ENCODE results near the gene TRIM33. TPM values are rescaled to one million over a fixed set of nuclear protein-coding genes. Genes with fewer than 3 reads are reported as not detected.

TRIM33 gene
- total and polyA plus RNA-seq, 2 experiments from 2014 or later: 10.6 to 17.6 TPM

DNA sequence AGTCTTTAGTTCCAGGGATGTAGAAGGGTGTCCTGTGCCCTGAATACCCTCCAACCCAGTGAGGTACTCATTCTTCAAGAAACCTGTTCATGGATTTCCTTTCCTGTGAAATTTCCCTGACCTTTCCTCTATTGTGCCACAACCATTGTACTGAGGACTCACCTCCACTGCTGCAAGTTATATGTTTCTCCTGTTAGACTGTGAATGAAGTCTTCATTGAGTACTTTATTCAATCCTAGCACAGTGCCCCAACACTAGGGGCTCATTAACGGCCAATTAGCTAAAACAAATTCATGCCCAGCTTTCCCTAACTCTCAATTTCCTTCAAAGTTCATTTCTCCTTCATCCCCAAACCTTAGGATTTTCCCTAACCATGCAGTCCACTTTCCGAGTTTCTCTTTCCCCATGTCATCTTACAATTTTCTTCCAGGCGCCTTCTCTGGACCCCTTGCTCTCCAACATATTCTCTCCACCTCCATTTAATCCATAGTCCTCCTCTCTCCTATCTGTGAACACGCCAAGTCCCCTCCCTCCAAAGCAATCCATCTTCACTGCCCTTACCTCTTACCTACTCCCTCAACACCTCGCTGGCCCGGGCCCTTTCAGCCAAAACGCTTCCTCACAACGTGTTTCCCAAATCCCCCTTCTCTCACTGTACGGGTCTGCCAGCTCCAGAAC lies 1.3 kb downstream of the TRIM33 start:
- Histone ChIP-seq H3K27ac (no peak overlapping the region), H3K4me3 (peak overlapping the region; percentile 91), H3K4me2 (ENCODE audit: unreplicated experiment) (peak overlapping the region; percentile 85), H4K20me1 (ENCODE audit: insufficient read depth) (peaks cover 9% of the 10 kb centered on the region), H3K9me3 (ENCODE audit: low read depth) (no peaks in the 10 kb centered on the region), H3K79me2 (ENCODE audit: insufficient read depth) (peaks cover 60% of the 10 kb centered on the region), H3K4me1 (ENCODE audit: insufficient read depth) (peaks cover 25% of the 10 kb centered on the region), H3K36me3 (ENCODE audit: low read depth) (peaks cover 4% of the 10 kb centered on the region; the same call in 1 of the 2 replicates), H3F3A (ENCODE audit: insufficient read depth) (0 out of 2 replicates have a peak, but pooled peaks cover 6% of the 10 kb centered on the region), H3K9ac (peak overlapping the region; percentile 87), H3K27me3 (replicated peaks; ENCODE audit: insufficient read depth) (no peaks in the 10 kb centered on the region), H3K9me2 (ENCODE audit: insufficient read depth) (no peaks in the 10 kb centered on the region), H2AFZ (peak overlapping the region; percentile 81)
- WGBS, 2 experiments (ENCODE audit: low coverage in 1 of 2, low lambda C conversion rate in 2 of 2, missing lambda C conversion rate in 2 of 2): 1 to 5% methylated on average over 9 of the region's 9 CpGs
- no peak for TF ChIP-seq EZH2 (IDR thresholded peaks at IDR 0.05; ENCODE audit: insufficient read depth, poor library complexity, severe bottlenecking)
- no peak for TF ChIP-seq EZH2phosphoT487 (IDR thresholded peaks at IDR 0.05; ENCODE audit: insufficient read depth, low read depth)
- in situ Hi-C loops (cut with MboI): no loop called here
- DNase-seq: peak; percentile 35

DNA sequence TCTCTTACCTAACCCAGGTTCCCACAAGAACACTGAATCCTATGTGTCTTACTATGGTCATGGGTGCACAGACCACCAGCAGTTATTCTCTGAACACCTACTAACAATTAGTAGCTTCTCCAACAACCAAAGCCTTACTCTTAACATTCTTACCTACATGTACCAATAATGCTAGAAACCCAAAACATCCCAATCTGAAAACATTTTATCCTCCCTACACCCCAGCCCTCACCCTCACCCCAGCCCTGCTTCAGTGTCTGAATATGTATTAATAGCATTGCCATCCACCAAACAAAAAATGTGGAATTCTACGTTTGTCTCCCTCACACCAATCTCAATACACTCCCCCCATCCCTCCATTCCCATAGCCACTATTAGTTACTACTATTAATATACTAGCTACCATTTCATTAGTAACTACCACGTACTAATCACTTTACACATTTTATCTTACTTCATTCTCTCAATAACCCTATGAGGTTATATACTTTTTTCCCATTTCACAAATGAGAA lies 2.6 kb downstream of the TRIM33 start:
- Histone ChIP-seq H2AFZ (no peak overlapping the region), H3K36me3 (ENCODE audit: low read depth) (peaks cover 4% of the 10 kb centered on the region; the same call in 1 of the 2 replicates), H3K9me2 (ENCODE audit: insufficient read depth) (no peaks in the 10 kb centered on the region), H3K9ac (no peak overlapping the region), H3K9me3 (ENCODE audit: low read depth) (no peaks in the 10 kb centered on the region), H3K4me1 (ENCODE audit: insufficient read depth) (peaks cover 25% of the 10 kb centered on the region), H3K27me3 (replicated peaks; ENCODE audit: insufficient read depth) (no peaks in the 10 kb centered on the region), H4K20me1 (ENCODE audit: insufficient read depth) (peaks cover 9% of the 10 kb centered on the region), H3F3A (ENCODE audit: insufficient read depth) (0 out of 2 replicates have a peak, but pooled peaks cover 6% of the 10 kb centered on the region), H3K4me2 (ENCODE audit: unreplicated experiment) (peak overlapping the region; percentile 85), H3K4me3 (peak overlapping the region; percentile 91; the same call in 1 of the 2 replicates), H3K27ac (no peak overlapping the region), H3K79me2 (ENCODE audit: insufficient read depth) (peaks cover 72% of the 10 kb centered on the region)
- in situ Hi-C loops (cut with MboI): no loop called here
- WGBS, 2 experiments (ENCODE audit: low coverage in 1 of 2, low lambda C conversion rate in 2 of 2, missing lambda C conversion rate in 2 of 2): 93 to 97% methylated on average over 2 of the region's 2 CpGs
- TF ChIP-seq EZH2phosphoT487 (IDR thresholded peaks at IDR 0.05; ENCODE audit: insufficient read depth, low read depth): no peak
- TF ChIP-seq EZH2 (IDR thresholded peaks at IDR 0.05; ENCODE audit: insufficient read depth, poor library complexity, severe bottlenecking): no peak
- DNase-seq: no peak

DNA sequence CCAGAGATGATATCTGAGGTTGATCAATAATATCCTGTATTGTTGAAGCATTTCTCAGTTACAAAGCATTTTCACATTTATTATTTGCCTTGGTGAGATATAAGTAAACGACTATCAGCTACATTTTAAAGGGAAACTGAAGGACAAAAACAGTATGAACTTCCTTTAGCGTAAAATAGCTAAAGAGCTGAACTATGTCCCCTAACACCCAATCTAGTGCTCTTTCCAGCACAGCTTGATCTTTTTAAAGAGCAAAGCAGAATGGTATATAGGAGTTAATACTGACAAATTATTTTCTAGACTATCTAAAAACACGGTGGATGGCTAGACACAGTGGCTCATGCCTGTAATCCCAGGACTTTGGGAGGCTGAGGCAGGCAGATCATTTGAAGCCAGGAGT lies 3.5 kb downstream of the TRIM33 start:
- Histone ChIP-seq H3K9me2 (ENCODE audit: insufficient read depth) (no peaks in the 10 kb centered on the region), H3K9ac (no peak overlapping the region), H3K27me3 (replicated peaks; ENCODE audit: insufficient read depth) (no peaks in the 10 kb centered on the region), H4K20me1 (ENCODE audit: insufficient read depth) (peaks cover 9% of the 10 kb centered on the region), H3F3A (ENCODE audit: insufficient read depth) (0 out of 2 replicates have a peak, but pooled peaks cover 6% of the 10 kb centered on the region), H3K4me1 (ENCODE audit: insufficient read depth) (peaks cover 25% of the 10 kb centered on the region), H3K79me2 (ENCODE audit: insufficient read depth) (peaks cover 82% of the 10 kb centered on the region), H3K4me3 (0 out of 2 replicates have a peak overlapping the region, but pooled peaks have one; percentile 19), H3K27ac (no peak overlapping the region), H2AFZ (no peak overlapping the region), H3K36me3 (ENCODE audit: low read depth) (peaks cover 4% of the 10 kb centered on the region; the same call in 1 of the 2 replicates), H3K9me3 (ENCODE audit: low read depth) (no peaks in the 10 kb centered on the region), H3K4me2 (ENCODE audit: unreplicated experiment) (peak overlapping the region; percentile 85)
- TF ChIP-seq EZH2phosphoT487 (IDR thresholded peaks at IDR 0.05; ENCODE audit: insufficient read depth, low read depth) (no peak), EZH2 (IDR thresholded peaks at IDR 0.05; ENCODE audit: insufficient read depth, poor library complexity, severe bottlenecking) (no peak)
- in situ Hi-C loops (cut with MboI): no loop called here
- no peak for DNase-seq
- 46 to 50% methylated on average over 3 of the region's 3 CpGs for WGBS, 2 experiments (ENCODE audit: low coverage in 1 of 2, low lambda C conversion rate in 2 of 2, missing lambda C conversion rate in 2 of 2)

DNA sequence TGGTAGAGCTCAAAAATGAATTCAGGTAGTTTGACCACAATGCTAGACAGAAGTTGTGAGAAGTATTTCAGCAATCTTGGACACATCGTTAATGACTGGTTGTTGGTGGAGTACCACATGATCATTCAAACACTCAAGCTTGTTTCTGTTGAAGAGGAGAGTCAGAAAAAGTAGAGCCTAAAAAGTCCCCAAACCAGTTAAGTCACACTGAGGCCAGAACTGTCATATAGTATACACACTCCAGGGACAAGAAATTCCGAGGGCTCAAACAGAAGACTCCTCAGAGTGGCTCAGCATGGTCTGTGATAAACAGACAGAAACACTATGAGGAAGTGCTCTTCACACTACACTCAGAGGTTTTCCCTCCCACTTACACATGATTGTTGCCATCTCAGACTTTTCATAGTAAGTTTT lies 5.8 kb downstream of the TRIM33 start:
- no peak overlapping the region for H3K4me2 ChIP-seq (ENCODE audit: unreplicated experiment)
- H3K4me3 ChIP-seq: no peak overlapping the region
- H3K9me2 ChIP-seq (ENCODE audit: insufficient read depth): no peaks in the 10 kb centered on the region
- H3K27ac ChIP-seq: no peak overlapping the region
- peaks cover 19% of the 10 kb centered on the region for H3K4me1 ChIP-seq (ENCODE audit: insufficient read depth)
- peaks cover 9% of the 10 kb centered on the region for H4K20me1 ChIP-seq (ENCODE audit: insufficient read depth)
- DNase-seq: no peak
- no peak overlapping the region for H3K9ac ChIP-seq
- no peaks in the 10 kb centered on the region for H3F3A ChIP-seq (ENCODE audit: insufficient read depth)
- H3K27me3 ChIP-seq (replicated peaks; ENCODE audit: insufficient read depth): no peaks in the 10 kb centered on the region
- 93 to 98% methylated on average over 2 of the region's 2 CpGs for WGBS, 2 experiments (ENCODE audit: low coverage in 1 of 2, low lambda C conversion rate in 2 of 2, missing lambda C conversion rate in 2 of 2)
- peaks cover 99% of the 10 kb centered on the region for H3K79me2 ChIP-seq (ENCODE audit: insufficient read depth)
- in situ Hi-C loops (cut with MboI): no loop called here
- H3K9me3 ChIP-seq (ENCODE audit: low read depth): no peaks in the 10 kb centered on the region
- no peak for TF ChIP-seq EZH2phosphoT487 (IDR thresholded peaks at IDR 0.05; ENCODE audit: insufficient read depth, low read depth)
- no peak for TF ChIP-seq EZH2 (IDR thresholded peaks at IDR 0.05; ENCODE audit: insufficient read depth, poor library complexity, severe bottlenecking)
- H3K36me3 ChIP-seq (ENCODE audit: low read depth): peaks cover 4% of the 10 kb centered on the region; the same call in 1 of the 2 replicates
- H2AFZ ChIP-seq: no peak overlapping the region

Measured in GM23248 (cell line).